ENCODE measurements around the gene KLC1. TPM values are rescaled to one million over a fixed set of nuclear protein-coding genes. Genes with fewer than 3 reads are reported as not detected.
"Not testable (repeated sequence)": the region's sequence is repeated elsewhere in the genome, so short reads cannot be mapped to it uniquely, and the experiment has no call there.

Gene KLC1
- total RNA-seq, 2 donors from 2014 or later: 118 to 139 TPM

- intact Hi-C loops (cut with DNase I); DNase-seq: not testable (repeated sequence)
- ATAC-seq: peak; percentile 26 to 27
Observed at GRCh38 chr14:103653336-103653735, 24.3 kb downstream of the KLC1 start.

- intact Hi-C loops (cut with DNase I): no loop called here
- ATAC-seq (peak; percentile 11 to 13), DNase-seq (no peak)
Observed at GRCh38 chr14:103653805-103654204, 24.8 kb downstream of the KLC1 start.

GRCh38 chr14:103654619-103655018 lies 25.6 kb downstream of the KLC1 start:
- no peak for ATAC-seq
- intact Hi-C loops (cut with DNase I): no loop called here
- DNase-seq: no peak

GRCh38 chr14:103656031-103656755 lies 27.2 kb downstream of the KLC1 start:
- intact Hi-C loops (cut with DNase I): no loop called here
- no peak for DNase-seq
- no peak for ATAC-seq

GRCh38 chr14:103656756-103657133 lies 27.7 kb downstream of the KLC1 start:
- ATAC-seq (no peak), DNase-seq (no peak)
- intact Hi-C loops (cut with DNase I): no loop called here

- peak in 1 of 2 donors; percentile 53 for ATAC-seq
- peak; percentile 39 for DNase-seq
- intact Hi-C loops (cut with DNase I): no loop called here
Observed at GRCh38 chr14:103657471-103657870, 28.5 kb downstream of the KLC1 start.

GRCh38 chr14:103659631-103660030 lies 30.6 kb downstream of the KLC1 start:
- DNase-seq (no peak), ATAC-seq (no peak)
- intact Hi-C loops (cut with DNase I): no loop called here

GRCh38 chr14:103662029-103662428 lies 33.0 kb downstream of the KLC1 start:
- intact Hi-C loops (cut with DNase I): no loop called here
- DNase-seq (no peak), ATAC-seq (no peak)

GRCh38 chr14:103662591-103662990 lies 33.6 kb downstream of the KLC1 start:
- no peak for DNase-seq
- intact Hi-C loops (cut with DNase I): no loop called here
- ATAC-seq: no peak

- ATAC-seq (no peak), DNase-seq (no peak)
- intact Hi-C loops (cut with DNase I): no loop called here
Observed at GRCh38 chr14:103663506-103663905, 34.5 kb downstream of the KLC1 start.

- DNase-seq (no peak), ATAC-seq (no peak)
- intact Hi-C loops (cut with DNase I): no loop called here
Observed at GRCh38 chr14:103667671-103668070, 38.7 kb downstream of the KLC1 start.

GRCh38 chr14:103668117-103668516 lies 39.1 kb downstream of the KLC1 start:
- no peak for ATAC-seq
- no peak for DNase-seq
- intact Hi-C loops (cut with DNase I): no loop called here

GRCh38 chr14:103669370-103669769 lies 40.4 kb downstream of the KLC1 start:
- ATAC-seq: no peak
- intact Hi-C loops (cut with DNase I): no loop called here
- no peak for DNase-seq

GRCh38 chr14:103671911-103672310 lies 42.9 kb downstream of the KLC1 start:
- ATAC-seq (no peak), DNase-seq (no peak)
- intact Hi-C loops (cut with DNase I): no loop called here

- DNase-seq: no peak
- no peak for ATAC-seq
- intact Hi-C loops (cut with DNase I): no loop called here
Observed at GRCh38 chr14:103675957-103676356, 46.9 kb downstream of the KLC1 start.

- DNase-seq (no peak), ATAC-seq (no peak)
- intact Hi-C loops (cut with DNase I): no loop called here
Observed at GRCh38 chr14:103676881-103677675, 48.1 kb downstream of the KLC1 start.

- intact Hi-C loops (cut with DNase I): no loop called here
- DNase-seq (peak; percentile 41), ATAC-seq (peak; percentile 66 to 74)
Observed at GRCh38 chr14:103679351-103679750, 50.3 kb downstream of the KLC1 start.

GRCh38 chr14:103680491-103681231 lies 51.6 kb downstream of the KLC1 start:
- no peak for DNase-seq
- intact Hi-C loops (cut with DNase I): no loop called here

GRCh38 chr14:103683139-103683538 lies 54.1 kb downstream of the KLC1 start:
- no peak for DNase-seq
- intact Hi-C loops (cut with DNase I): no loop called here
- ATAC-seq: no peak

More at GRCh38 chr14:103680491-103681231, 51.6 kb downstream of the KLC1 start:
- ATAC-seq: no peak

GRCh38 chr14:103684471-103684870 lies 55.5 kb downstream of the KLC1 start:
- ATAC-seq (peak in 1 of 2 donors; percentile 11), DNase-seq (no peak)
- intact Hi-C loops (cut with DNase I): no loop called here

Measured in left cardiac atrium (tissue), 4 donors.